CD4-positive, alpha-beta T cell treated with Interleukin-6 for 4 hours (primary cell): Measurements from ENCODE around the gene PDIA6.
"Not testable (repeated sequence)": the region's sequence is repeated elsewhere in the genome, so short reads cannot be mapped to it uniquely, and the experiment has no call there.

Experiments used
- DNase-seq: peaks from one replicate; pipeline ENCODE4 v3.0.0-alpha.2; 2020; ENCODE audit warnings: mixed read lengths

PDIA6 gene

GRCh38 chr2:10832203-10832936, 19.8 kb upstream of the PDIA6 start:
- DNase-seq, result peak; percentile 85

DNA sequence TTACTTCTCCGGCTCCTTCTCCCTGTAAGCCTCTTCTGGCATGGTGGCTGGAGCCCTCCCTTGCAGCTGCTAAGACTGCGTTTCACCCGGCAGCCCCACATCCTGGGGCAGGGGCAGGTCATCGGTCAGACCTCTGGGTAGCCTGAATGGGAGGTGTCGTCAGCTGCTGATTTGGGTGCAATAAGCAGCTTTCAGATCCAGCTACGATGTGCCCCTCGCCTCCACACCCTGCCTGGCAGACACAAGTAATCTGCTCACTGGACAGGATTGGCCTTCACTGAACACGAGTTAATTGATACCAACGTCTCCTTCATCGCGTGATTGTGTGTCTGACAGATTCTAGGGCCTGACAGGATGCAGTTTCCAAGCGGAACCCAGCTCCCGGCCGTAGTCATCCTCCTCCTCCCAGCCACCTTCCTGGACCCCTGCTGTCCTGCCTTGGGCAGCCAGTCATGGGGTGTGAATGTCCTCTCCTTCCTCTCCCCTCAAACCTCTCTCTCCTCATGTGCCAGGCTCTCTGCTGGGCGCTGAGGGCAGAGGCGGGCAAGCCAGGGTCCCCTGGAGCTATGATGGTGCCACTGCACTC, 18.9 kb upstream of the PDIA6 start:
- no peak for DNase-seq

GRCh38 chr2:10830641-10831399, 18.2 kb upstream of the PDIA6 start:
- no peak for DNase-seq

DNA sequence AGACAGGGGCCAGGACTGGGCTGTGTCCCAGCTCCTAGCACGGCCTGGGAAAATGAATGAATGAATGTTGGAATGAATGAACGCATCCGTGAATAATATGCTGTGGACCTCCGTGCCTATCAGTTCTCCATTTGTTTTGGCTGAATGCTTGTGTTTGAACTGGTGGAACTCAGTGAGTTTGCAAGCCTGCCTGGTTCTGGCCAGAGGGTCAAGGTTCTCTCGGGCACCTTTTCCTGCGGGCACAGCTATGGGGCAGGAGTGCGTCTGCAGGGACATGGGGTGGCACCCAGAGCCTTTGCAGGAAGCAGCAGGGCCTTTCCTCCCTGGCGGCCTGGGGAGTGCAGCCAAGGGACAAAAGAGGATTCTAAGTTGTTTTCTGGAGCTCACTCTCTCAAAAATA, 17.6 kb upstream of the PDIA6 start:
- no peak for DNase-seq

DNA sequence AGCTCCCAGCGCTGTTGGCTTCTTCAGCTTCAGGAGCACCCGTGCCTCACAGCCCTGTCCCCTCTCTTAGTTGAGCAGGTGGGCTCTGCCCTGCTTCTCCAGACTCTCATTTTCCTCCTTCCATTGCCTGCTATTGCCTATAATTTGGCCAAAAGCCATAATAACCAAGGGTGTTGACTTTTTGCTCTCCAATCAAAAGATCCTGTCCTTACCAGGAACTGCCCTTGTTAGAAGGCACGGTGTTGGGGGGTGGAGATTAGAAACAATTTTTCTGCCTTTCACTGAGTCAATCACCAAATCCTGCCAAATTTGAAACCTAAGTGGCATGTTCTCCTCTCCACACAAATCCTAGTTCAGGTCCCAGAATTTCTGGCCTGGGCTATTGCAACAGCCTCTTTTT, 16.7 kb upstream of the PDIA6 start:
- no peak for DNase-seq

GRCh38 chr2:10828346-10828745, 15.8 kb upstream of the PDIA6 start:
- DNase-seq, result no peak

GRCh38 chr2:10826625-10827024, 14.0 kb upstream of the PDIA6 start:
- no peak for DNase-seq

GRCh38 chr2:10826026-10826425, 13.4 kb upstream of the PDIA6 start:
- DNase-seq, result no peak

DNA sequence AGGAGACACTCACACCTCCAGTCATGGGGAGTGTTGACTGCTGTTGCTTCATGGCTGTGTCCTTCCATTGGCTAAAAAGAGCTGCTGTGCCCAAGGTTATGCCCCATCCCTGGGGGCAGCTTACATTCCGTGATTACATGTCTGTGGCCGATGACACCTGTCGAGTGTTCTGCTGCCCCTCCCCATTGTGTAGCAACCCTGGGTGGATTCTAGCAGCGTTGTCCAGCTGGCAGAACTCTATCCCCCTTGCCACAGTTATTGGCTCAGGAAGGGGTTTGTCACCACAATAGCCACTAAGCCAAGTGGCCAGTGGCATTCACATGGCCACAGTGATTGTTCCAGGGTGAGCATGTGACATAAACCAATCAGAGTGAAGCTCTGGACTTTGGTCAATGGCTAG, 11.6 kb upstream of the PDIA6 start:
- DNase-seq, result no peak

- DNase-seq, result no peak
Measured at GRCh38 chr2:10820978-10821695, 8.6 kb upstream of the PDIA6 start.

- DNase-seq, result no peak
Measured at GRCh38 chr2:10820562-10820961, 8.0 kb upstream of the PDIA6 start.

GRCh38 chr2:10819714-10820314, 7.2 kb upstream of the PDIA6 start:
- no peak for DNase-seq

GRCh38 chr2:10818984-10819383, 6.4 kb upstream of the PDIA6 start:
- no peak for DNase-seq

DNA sequence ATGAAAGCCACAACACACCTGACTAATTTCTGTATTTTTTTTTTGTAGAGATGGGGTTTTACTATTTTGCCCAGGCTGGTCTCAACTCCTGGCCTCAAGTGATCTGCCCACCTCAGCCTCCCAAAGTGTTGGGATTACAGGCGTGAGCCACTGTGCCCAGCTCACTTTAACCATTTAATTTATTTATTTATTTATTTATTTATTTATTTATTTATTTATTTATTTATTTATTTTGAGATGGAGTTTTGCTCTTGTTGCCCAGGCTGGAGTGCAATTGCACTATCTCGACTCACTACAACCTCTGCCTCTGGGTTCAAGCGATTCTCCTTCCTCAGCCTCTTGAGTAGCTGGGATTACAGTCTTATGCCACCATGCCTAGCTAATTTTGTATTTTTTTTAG, 5.7 kb upstream of the PDIA6 start:
- not testable (repeated sequence) for DNase-seq

GRCh38 chr2:10817413-10817812, 4.8 kb upstream of the PDIA6 start:
- DNase-seq, result peak; percentile 19

DNA sequence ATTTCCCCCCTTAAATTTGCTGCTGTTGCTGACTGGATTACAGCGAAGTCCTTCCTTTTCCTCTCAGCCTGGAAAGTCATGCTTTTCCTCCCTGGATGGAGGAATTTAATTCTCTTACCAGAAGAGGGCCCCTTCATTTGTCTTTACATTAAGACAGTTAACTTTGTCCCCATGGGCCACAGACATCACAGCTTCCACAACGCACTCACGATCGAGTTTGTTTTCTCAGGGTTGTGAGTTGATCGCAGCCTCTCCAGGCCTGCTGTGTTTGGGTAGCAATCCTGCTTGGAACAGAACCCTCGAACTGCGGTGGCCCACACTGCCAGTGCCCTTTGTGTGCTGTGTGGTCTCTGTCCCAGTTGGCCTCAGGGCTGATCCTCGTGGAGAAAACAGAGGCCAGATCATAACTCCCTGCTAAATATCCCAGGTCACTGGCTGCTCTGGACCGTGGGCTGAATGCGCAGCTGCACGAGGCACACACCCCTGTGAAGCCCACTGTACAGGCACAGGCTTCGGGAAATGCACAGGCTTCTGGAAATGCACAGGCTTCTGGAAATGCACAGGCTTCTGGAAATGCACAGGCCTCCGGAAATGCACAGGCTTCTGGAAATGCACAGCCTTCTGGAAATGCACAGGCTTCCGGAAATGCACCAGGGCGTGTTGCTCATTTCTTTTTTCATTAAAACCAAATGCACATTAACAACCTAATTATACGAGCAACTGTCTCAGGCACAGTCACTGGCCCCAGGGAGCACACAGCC, 2.2 kb upstream of the PDIA6 start:
- DNase-seq, result no peak

DNA sequence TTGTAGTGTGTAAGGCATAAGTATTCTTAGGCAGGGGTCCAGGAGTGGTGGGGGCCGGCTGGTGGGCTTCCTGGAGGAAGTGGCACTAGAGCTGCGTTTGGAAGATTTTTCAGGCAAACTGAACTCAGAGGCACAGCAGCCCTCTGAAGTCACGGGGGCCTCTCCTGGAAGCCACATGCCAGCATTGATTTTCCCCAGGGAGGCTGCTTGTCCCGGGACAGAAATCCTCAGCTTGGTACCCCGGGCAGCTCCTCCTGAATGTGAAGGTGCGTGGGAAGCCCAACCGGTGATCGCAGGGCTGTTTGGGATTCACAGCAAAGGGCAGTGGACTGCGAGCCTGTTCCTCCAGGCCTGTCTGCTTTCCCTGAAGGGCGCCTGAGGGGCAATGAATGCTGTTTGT, 1.6 kb upstream of the PDIA6 start:
- DNase-seq, result no peak

- DNase-seq, result not testable (repeated sequence)
Measured at GRCh38 chr2:10813163-10814138, 866 bp upstream of the PDIA6 start.

GRCh38 chr2:10811517-10811916, 1.1 kb downstream of the PDIA6 start:
- DNase-seq, result no peak

DNA sequence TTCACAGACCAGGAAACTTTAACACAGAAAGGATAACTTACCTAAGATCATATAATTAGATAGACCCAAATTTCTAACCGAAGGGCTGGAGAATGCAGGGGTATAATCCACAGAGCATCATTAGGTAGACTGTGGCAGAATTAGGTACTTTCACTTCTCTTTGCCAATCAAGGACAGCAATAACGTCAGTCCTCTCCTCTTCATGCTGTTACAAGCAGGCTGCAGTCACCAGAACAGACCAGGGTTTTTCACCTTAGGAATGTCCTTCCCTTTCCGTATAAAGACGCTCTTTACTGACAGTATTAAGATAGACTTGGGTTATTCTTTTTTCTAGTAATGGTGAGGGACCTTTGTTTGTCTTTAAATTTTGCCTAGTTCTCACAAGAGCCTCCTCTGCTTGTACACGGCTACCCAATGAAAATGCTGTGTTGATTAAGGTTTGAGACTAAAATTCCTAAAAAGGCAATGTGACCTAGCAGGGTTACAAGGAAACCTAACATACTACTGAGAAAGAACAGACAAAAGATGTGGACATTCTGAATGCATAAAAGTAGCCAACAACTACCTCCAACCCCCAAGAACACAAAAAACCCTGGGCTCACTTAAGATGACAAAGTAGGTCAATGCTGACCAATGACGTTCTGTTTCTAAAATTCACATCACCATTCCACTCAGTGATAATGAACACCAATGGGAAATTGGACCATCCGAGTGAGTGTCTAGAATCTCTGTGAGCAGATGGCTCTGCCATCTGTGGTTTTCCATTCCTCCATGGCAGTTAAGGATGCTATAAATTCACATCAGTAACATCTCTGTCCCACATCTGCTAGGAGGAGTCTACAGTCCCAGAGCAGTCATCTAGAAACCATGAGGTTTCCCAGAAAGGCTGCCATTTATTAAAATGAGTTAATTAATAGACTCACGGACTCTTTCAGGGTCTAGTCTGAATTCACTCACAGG, 2.1 kb downstream of the PDIA6 start:
- no peak for DNase-seq
